ENCODE results near the gene APBA3. TPM values are rescaled to one million over a fixed set of nuclear protein-coding genes. Genes with fewer than 3 reads are reported as not detected.
A peak's percentile ranks its signal among the peaks of the same experiment; 100 is the strongest.

The APBA3 gene
- total and polyA plus RNA-seq, 9 of the 15 experiments (the other 6 are each of a cell fraction or from before 2014, with no cell fraction given) = 0.10 to 29.5 (median 11.5) TPM

DNA sequence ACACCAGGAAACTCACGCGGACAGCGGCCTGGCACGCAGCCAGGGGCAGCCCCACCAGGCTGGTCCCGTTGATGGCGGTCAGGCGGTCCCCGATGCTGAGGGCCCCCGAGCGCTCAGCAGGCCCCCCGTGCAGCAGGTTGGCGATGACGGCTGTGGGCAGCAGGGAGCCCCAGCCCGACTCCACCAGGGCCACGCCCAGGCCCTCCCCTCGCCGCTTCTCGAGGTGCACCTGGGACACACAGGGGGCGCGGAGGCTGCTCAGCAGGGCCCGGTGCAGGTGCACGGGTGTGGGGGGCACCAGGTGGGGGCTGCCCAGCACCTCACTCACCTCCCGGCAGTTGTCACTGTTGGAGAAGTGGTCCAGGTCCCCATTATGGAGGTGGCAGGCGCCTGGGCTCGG is 9.0 kb downstream of the APBA3 start:
- Histone ChIP-seq H3K4me1 (replicated peaks in 1 of 2; ENCODE audit: control insufficient read depth in 2 of 2, insufficient read depth in 2 of 2, low read length in 2 of 2) (peaks cover 0 to 15% of the 10 kb centered on the region in 2 experiments; a peak in 2 of 5 replicates), H3K36me3 (ENCODE audit: control insufficient read depth, insufficient read depth, low read length) (peaks cover 16% of the 10 kb centered on the region; the same call in 1 of the 3 replicates), H3K9me1 (ENCODE audit: control insufficient read depth, insufficient read depth, low read length) (no peaks in the 10 kb centered on the region), H3K27ac (ENCODE audit: extremely low read depth, low read depth, low read length) (no peak overlapping the region), H4K20me1 (replicated peaks; ENCODE audit: control insufficient read depth, insufficient read depth, low read length) (no peaks in the 10 kb centered on the region), H3K79me2 (ENCODE audit: control insufficient read depth, insufficient read depth, low read length) (no peaks in the 10 kb centered on the region), H3K27me3 (ENCODE audit: control insufficient read depth in 2 of 2, insufficient read depth in 2 of 2, low read length in 2 of 2) (no peaks in the 10 kb centered on the region), H2AFZ (ENCODE audit: low read depth, low read length) (no peak overlapping the region), H3K4me3 (no peak overlapping the region), H3K9ac (ENCODE audit: insufficient read depth in 1 of 2, low read depth in 2 of 2, low read length in 2 of 2) (no peak overlapping the region), H3K4me2 (ENCODE audit: insufficient read depth, low read length) (no peak overlapping the region), H3K9me3 (replicated peaks; ENCODE audit: control insufficient read depth, insufficient read depth, low read depth, low read length) (no peaks in the 10 kb centered on the region)
- ChIA-PET CTCF (ENCODE audit: low intra/inter-chr PET ratio) (no interaction called here), POLR2A (interaction anchor here (0.9 to 1.4 kb wide), 2 partner anchors 10 kb away, joined by 3 to 7 read pairs; partner anchors contain the start of gene MRPL54)
- 92% methylated on average over 15 of the region's 25 CpGs for WGBS (ENCODE audit: insufficient coverage, low coverage, missing lambda C conversion rate)
- DNase-seq (ENCODE audit: extremely low read depth in 1 of 4, low spot score in 3 of 4) (no peak), FAIRE-seq (no peak), ATAC-seq (no peak)
- in situ Hi-C loops (cut with MboI) (no loop called here), intact Hi-C loops (cut with micrococcal nuclease) (no loop called here)
- BruUV-seq (replicated peaks) = no TSS peak
- TF ChIP-seq, protein P1, sequence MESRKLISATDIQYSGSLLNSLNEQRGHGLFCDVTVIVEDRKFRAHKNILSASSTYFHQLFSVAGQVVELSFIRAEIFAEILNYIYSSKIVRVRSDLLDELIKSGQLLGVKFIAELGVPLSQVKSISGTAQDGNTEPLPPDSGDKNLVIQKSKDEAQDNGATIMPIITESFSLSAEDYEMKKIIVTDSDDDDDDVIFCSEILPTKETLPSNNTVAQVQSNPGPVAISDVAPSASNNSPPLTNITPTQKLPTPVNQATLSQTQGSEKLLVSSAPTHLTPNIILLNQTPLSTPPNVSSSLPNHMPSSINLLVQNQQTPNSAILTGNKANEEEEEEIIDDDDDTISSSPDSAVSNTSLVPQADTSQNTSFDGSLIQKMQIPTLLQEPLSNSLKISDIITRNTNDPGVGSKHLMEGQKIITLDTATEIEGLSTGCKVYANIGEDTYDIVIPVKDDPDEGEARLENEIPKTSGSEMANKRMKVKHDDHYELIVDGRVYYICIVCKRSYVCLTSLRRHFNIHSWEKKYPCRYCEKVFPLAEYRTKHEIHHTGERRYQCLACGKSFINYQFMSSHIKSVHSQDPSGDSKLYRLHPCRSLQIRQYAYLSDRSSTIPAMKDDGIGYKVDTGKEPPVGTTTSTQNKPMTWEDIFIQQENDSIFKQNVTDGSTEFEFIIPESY (CRISPR knock-in tag; IDR thresholded peaks at IDR 0.05) = peak; percentile 20; the same call in 1 of the 2 replicates
- TF ChIP-seq NFIC (IDR thresholded peaks at IDR 0.05) = peak; percentile 63
- TF ChIP-seq ELF2 (CRISPR knock-in tag; IDR thresholded peaks at IDR 0.05) = no peak
- no peak for TF ChIP-seq ETV1 (tag; conservative IDR thresholded peaks at IDR 0.05; ENCODE audit: low read depth)
- no peak for TF ChIP-seq HNRNPUL1 (IDR thresholded peaks at IDR 0.05; ENCODE audit: low read length)
